Middle frontal gyrus (tissue), 1 donor: ENCODE results near the gene RRBP1.

Experiments used
- DNase-seq: peaks from one replicate; pipeline ENCODE4 v3.0.0-alpha.2; 2015; ENCODE audit warnings: low spot score; ENCODE audit errors: extremely low spot score

Gene RRBP1, protein sequence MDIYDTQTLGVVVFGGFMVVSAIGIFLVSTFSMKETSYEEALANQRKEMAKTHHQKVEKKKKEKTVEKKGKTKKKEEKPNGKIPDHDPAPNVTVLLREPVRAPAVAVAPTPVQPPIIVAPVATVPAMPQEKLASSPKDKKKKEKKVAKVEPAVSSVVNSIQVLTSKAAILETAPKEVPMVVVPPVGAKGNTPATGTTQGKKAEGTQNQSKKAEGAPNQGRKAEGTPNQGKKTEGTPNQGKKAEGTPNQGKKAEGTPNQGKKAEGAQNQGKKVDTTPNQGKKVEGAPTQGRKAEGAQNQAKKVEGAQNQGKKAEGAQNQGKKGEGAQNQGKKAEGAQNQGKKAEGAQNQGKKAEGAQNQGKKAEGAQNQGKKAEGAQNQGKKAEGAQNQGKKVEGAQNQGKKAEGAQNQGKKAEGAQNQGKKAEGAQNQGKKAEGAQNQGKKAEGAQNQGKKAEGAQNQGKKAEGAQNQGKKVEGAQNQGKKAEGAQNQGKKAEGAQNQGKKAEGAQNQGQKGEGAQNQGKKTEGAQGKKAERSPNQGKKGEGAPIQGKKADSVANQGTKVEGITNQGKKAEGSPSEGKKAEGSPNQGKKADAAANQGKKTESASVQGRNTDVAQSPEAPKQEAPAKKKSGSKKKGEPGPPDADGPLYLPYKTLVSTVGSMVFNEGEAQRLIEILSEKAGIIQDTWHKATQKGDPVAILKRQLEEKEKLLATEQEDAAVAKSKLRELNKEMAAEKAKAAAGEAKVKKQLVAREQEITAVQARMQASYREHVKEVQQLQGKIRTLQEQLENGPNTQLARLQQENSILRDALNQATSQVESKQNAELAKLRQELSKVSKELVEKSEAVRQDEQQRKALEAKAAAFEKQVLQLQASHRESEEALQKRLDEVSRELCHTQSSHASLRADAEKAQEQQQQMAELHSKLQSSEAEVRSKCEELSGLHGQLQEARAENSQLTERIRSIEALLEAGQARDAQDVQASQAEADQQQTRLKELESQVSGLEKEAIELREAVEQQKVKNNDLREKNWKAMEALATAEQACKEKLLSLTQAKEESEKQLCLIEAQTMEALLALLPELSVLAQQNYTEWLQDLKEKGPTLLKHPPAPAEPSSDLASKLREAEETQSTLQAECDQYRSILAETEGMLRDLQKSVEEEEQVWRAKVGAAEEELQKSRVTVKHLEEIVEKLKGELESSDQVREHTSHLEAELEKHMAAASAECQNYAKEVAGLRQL (N-terminal part only)

DNA sequence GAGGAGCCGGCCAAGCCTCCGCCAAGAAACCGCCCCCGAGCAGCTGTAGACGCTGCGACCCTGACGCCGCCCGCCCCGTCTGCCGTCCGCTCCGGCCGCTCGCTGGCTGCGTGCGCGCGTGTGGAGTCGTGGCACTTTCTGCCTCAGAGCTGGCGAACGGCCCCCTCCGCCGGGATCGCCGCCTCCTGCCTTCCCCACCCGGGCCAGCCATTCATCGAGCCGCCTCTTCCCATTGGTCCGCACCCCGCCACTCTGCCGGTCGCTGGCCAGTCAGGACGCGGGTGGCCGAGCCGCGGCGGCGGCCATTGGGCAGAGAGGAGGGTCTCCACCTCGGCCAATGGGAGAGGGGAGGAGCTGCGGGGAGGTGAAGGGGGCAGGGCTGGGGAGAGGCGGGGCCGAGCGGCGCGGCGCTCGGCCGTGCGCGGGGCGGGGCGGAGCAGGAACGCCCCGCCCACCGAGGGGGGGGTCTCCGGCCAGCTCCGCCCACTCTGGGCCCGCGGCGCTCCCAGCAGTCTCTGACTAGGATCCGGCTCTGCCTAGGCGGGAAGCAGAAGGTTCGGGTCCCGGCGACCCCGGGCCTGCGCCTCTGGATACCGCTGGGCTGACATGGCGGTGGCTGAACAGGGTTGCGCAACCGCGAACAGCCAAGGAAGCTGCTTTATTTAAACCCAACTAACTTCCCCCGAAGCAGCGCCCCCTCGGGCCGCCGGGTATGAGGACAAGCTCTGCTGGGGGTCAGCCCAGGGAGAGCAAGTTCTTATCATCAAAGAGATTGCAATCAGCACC lies at the start of gene RRBP1:
Gene RRBP1, minus strand, starts transcription at position 140 of the 786 bp plus-strand sequence. CDS start 21,735 bp downstream, outside the sequence.
- peak; percentile 98 for DNase-seq

- no peak for DNase-seq
These were observed 49.2 kb upstream of the RRBP1 start for GRCh38 chr20:17731233-17731632.

GRCh38 chr20:17730071-17730470 lies 48.0 kb upstream of the RRBP1 start:
- no peak for DNase-seq

- no peak for DNase-seq
These were observed 46.0 kb upstream of the RRBP1 start for GRCh38 chr20:17728074-17728473.

GRCh38 chr20:17727351-17727750 lies 45.3 kb upstream of the RRBP1 start:
- no peak for DNase-seq

DNA sequence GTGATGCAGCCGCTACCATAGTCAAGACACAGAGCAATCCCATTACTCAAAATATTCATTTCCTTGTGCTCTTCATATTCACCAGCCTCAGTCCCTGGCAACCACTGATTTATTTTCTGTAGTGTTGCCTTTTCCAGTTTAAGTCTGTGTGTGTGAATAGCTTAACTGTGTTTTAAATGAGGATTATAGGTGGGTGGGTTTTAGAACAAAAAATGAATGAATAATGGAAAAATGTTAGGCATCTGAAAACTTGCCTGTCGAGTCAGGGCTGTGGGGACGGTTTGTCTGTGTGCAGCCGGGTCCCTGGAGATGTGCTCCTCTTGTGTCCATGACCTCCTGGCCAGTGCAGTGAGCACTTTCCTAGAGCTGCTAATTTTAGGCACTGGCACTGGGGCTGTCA lies 44.9 kb upstream of the RRBP1 start:
- no peak for DNase-seq

- DNase-seq, result no peak
These were observed 43.2 kb upstream of the RRBP1 start for GRCh38 chr20:17725094-17725835.

GRCh38 chr20:17723301-17723691 lies 41.3 kb upstream of the RRBP1 start:
- DNase-seq, result no peak

DNA sequence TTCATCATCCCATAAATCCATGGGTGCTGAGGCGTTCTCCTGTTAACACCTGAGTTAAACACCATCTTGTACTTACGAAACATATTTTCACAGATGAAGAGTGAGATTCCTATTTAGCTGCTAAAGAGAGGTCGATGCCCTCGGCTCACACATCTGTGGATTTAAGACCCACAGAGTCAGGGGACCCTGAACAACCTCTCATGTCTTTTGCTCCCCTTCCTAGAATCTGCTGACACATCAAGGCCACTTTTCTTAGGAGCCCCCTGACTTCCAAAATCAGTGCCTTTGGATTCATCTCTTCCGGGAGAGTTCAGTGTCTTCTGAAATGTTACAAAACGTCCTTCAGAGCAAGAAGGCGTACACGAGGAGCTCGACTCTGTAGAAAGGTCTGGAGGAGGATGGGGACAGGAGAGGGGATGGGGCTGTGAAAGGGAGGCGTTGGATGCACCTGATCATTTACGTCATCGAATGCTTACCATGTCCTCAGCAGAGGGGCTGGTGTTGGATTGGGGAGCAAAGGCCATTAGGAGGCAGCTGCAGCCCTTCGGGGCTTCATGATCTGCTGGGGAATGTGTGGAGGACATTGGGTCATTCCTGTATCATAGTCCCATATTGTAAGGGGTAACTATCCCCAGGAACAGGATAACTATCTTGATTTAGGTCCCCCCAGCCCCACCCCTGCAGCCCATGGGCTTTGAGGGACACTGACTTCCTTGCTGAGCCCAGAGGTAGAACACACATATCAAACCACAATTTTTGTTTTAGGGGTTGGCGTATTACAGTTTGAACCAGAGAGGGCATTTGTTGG lies 40.7 kb upstream of the RRBP1 start:
- DNase-seq, result no peak

DNA sequence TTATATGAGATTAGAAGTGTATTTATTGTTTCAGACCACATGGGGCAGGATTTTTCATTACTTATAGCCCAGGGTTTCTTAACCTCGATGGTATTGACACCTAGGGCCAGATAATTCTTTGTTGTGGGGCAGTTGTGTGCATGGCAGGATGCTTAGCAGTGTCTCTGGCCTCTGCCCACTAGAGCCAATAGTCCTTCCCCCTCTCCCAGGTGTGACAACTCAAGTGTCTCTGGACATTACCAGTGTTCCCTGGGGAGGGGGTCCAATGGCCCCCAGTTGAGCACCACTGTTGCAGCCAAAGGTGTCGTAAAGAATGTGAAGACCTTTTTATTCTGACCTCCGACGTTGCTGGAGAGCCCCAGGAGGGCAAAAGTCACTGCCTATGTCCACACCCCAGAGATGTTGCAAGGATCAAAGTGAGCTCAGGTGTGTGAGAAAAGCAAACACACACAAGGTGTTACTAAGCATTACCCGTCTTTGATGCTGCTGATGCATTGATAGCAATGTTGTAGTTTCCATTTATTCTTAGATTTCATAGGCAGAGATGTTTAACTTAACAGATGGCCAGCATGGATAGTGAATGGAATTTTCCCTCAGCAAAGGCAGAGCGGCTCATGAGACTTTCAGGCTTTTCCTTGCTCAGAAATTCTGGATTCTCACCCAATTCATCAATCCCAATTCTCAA lies 39.9 kb upstream of the RRBP1 start:
- no peak for DNase-seq

- no peak for DNase-seq
These were observed 38.7 kb upstream of the RRBP1 start for GRCh38 chr20:17720755-17721154.

DNA sequence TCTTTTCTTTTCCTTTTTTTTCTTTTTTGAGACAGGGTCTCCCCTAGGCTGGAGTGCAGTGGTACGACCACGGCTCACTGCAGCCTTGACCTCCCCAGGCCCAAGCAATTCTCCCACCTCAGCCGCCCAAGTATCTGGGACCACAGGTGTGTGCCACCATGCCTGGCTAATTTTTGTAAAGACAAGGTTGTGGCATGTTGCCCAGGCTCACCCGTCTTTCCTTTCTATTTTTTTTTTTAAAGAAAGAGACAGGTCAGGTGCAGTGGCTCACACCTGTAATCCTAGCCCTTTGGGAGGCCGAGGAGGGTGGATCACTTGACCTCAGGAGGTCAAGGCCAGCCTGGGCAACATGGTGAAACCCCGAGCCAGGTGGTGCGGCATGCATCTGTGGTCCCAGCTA lies 34.3 kb upstream of the RRBP1 start:
- DNase-seq, result no peak

DNA sequence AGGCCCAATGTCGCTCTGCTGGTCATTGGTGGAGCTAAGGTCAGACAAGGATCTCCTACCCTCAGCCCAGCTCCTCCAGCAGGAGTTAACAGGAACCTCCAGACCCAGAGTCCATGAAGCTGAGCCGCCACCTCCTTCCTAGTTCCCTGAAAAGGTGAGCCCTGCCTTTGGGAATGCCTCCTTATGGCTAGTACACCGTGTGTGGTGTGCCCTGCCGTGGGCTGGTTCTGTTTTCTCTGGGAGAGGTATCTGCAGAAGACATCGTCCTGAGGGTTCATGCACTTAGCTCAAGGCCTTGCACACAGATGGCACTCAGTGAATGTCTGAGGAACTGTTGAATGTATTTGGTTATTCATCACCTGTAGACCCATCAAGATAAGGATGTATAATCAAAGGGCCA lies 33.0 kb upstream of the RRBP1 start:
- no peak for DNase-seq

- DNase-seq, result no peak
These were observed 32.6 kb upstream of the RRBP1 start for GRCh38 chr20:17714597-17714996.

DNA sequence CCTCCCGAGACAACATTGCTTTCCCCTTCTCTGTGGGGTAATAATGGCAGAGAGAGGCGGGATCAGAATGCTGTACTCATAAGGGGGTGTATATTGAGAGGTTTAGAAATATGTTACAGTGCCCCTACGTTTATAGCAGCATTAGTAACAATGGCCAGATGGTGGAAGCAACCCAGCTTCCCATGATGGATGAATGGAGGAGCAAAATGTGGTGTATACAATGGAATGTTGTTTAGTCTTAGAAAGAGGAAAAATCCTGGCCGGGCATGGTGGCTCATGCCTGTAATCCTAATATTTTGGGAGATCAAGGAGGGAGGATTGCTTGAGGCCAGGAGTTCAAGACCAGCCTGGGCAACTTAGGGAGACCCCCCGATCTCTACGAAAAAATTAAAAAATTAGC lies 30.7 kb upstream of the RRBP1 start:
- DNase-seq, result no peak

- no peak for DNase-seq
These were observed 30.2 kb upstream of the RRBP1 start for GRCh38 chr20:17712201-17712600.

- no peak for DNase-seq
These were observed 29.2 kb upstream of the RRBP1 start for GRCh38 chr20:17711267-17711627.

DNA sequence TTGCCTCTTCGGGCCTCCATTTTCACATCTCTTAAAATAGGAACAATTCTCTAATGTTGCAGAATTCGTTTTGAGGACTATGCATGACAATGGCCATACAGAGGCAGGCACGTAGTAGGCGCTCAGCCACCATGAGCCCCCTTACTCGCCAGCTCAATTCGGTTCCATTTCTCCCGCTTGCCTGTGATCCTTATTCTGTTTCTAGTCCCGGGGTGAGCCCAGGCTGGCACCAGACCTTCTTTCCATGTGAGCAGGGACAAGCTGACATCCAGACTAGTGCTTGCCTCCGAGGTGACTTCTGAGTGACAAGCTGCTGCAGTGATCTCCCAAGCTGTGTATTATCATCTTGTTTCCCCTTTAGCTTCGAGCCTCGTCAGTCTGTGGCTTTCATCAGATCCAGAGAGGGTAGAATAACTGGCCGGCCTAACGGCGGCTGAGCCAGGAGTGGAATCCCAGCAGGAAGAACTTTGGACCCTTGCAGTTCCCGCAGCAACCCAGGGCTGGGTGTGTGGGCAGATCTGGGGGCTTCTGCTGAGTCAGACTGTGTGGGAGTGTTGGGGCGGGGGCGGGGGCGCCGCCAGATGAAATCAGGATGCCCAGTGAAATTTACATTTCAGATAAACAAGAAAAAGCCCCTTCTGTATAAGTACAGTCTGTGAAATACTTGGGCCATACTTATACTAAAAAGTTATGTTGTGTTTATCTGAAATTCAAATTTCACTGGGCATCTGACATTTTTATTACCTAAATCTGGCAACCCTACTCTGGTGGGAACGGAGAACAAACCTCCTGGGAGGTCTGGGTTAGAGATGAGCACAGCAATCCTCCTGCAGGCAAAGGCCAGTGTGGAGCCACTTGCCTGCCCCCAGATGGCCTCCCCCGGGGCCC lies 28.6 kb upstream of the RRBP1 start:
- no peak for DNase-seq
